DND-41 (cell line): ENCODE data around the gene U2AF2.

Experiments used
- ATAC-seq: fragments of 200-7000 bp; cut with Tn5 transposase; 3 replicates; pipeline ENCODE4 v1.9.1; 2021; ENCODE audit warnings: low read depth; ENCODE audit not compliant: insufficient read depth
- DNase-seq: peaks from one replicate; pipeline ENCODE4 v3.0.0-alpha.2; 2020
- H2AFZ ChIP-seq: 2 replicates; pipeline ENCODE4 v1.6.0; 2012; ENCODE audit warnings: low read depth, low read length
- H3K27ac ChIP-seq: 2 replicates; pipeline ENCODE4 v1.5.1; 2012; ENCODE audit warnings: low read length, inconsistent platforms
- H3K27me3 ChIP-seq: fragments of 200-600 bp; sonication (generic); 2 replicates; pipeline ENCODE4 v1.6.0; 2012; ENCODE audit warnings: low read length, mild to moderate bottlenecking, inconsistent platforms; ENCODE audit not compliant: insufficient read depth, poor library complexity
- H3K36me3 ChIP-seq: 2 replicates; pipeline ENCODE4 v1.5.1; 2012; ENCODE audit warnings: low read length, inconsistent platforms; ENCODE audit not compliant: insufficient read depth
- H3K4me1 ChIP-seq: 2 replicates; pipeline ENCODE4 v1.5.1; 2012; ENCODE audit warnings: mild to moderate bottlenecking, low read length; ENCODE audit not compliant: insufficient read depth
- H3K4me2 ChIP-seq: 2 replicates; pipeline ENCODE4 v1.6.0; 2012; ENCODE audit warnings: mild to moderate bottlenecking, moderate library complexity, low read length, inconsistent platforms; ENCODE audit not compliant: insufficient read depth
- H3K4me3 ChIP-seq, 2 experiments: fragments of 200-600 bp in 1 of 2; shearing (Covaris generic) in 1 of 2; 2 replicates each; pipeline ENCODE4 v1.5.1; 2012 to 2016; ENCODE audit warnings: inconsistent platforms in 2 of 2, low read length in 2 of 2, mild to moderate bottlenecking in 2 of 2, low read depth in 1 of 2, moderate library complexity in 1 of 2
- H3K79me2 ChIP-seq: 2 replicates; pipeline ENCODE4 v1.6.0; 2012; ENCODE audit warnings: low read length, inconsistent platforms; ENCODE audit not compliant: insufficient read depth
- H3K9ac ChIP-seq: 2 replicates; pipeline ENCODE4 v1.6.0; 2012; ENCODE audit warnings: low read depth, mild to moderate bottlenecking, inconsistent platforms, low read length, moderate library complexity
- H3K9me3 ChIP-seq: 2 replicates; pipeline ENCODE4 v1.5.1; 2012; ENCODE audit warnings: low read length, moderate library complexity, mild to moderate bottlenecking, inconsistent platforms; ENCODE audit not compliant: insufficient read depth, severe bottlenecking
- H4K20me1 ChIP-seq: 2 replicates; pipeline ENCODE4 v1.6.0; 2012; ENCODE audit warnings: low read length; ENCODE audit not compliant: insufficient read depth
- CTCF ChIP-seq: IDR thresholded peaks from 2 replicates; pipeline ENCODE4 v1.5.1; 2012; ENCODE audit warnings: borderline replicate concordance, low read length, moderate library complexity, mild to moderate bottlenecking; ENCODE audit not compliant: poor library complexity, severe bottlenecking; ENCODE audit errors: extremely low read depth
- EZH2 ChIP-seq: IDR thresholded peaks from 3 replicates; pipeline ENCODE4 v1.6.1; 2012; ENCODE audit warnings: borderline replicate concordance, low read depth, mild to moderate bottlenecking, moderate library complexity, low read length, inconsistent platforms; ENCODE audit not compliant: severe bottlenecking

Gene U2AF2

GRCh38 chr19:55696301-55697068, 41.6 kb downstream of the U2AF2 start:
- Histone ChIP-seq H4K20me1 (peaks cover 6% of the 10 kb centered on the region; the same call in 1 of the 2 replicates), H3K4me2 (no peak overlapping the region), H3K36me3 (peaks cover 70% of the 10 kb centered on the region), H3K4me1 (no peaks in the 10 kb centered on the region), H3K79me2 (no peaks in the 10 kb centered on the region), H2AFZ (no peak overlapping the region), H3K9ac (no peak overlapping the region), H3K4me3 (no peak overlapping the region), H3K27ac (no peak overlapping the region), H3K27me3 (no peaks in the 10 kb centered on the region), H3K9me3 (no peaks in the 10 kb centered on the region)
- ATAC-seq: no peak
- no peak for TF ChIP-seq EZH2
- TF ChIP-seq CTCF: no peak
- DNase-seq: no peak

DNA sequence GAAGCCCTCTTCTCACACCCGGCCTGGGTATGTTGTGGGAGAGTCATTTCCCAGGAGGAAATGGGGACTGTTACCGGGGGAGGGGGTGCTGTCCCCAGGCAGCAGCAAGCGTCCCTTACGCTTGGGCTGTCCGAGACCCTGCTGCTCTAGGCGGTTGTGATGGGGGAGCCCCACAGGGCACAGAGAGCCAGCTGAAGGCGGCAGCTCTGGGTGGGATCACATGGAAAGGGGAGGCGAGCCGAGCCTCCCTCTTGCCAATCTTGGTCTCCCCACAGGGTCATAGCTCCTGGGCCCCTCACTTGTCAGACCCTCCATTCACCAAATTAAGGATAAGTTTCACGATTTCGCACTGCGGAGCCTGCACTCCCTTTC, 42.2 kb downstream of the U2AF2 start:
- Histone ChIP-seq H4K20me1 (peaks cover 2% of the 10 kb centered on the region; the same call in 1 of the 2 replicates), H3K4me1 (no peaks in the 10 kb centered on the region), H3K4me3 (no peak overlapping the region), H3K27me3 (no peaks in the 10 kb centered on the region), H3K79me2 (no peaks in the 10 kb centered on the region), H3K36me3 (peaks cover 66% of the 10 kb centered on the region), H3K9me3 (no peaks in the 10 kb centered on the region), H3K27ac (no peak overlapping the region), H3K9ac (no peak overlapping the region), H2AFZ (no peak overlapping the region), H3K4me2 (no peak overlapping the region)
- ATAC-seq: no peak
- TF ChIP-seq EZH2: no peak
- no peak for TF ChIP-seq CTCF
- no peak for DNase-seq

DNA sequence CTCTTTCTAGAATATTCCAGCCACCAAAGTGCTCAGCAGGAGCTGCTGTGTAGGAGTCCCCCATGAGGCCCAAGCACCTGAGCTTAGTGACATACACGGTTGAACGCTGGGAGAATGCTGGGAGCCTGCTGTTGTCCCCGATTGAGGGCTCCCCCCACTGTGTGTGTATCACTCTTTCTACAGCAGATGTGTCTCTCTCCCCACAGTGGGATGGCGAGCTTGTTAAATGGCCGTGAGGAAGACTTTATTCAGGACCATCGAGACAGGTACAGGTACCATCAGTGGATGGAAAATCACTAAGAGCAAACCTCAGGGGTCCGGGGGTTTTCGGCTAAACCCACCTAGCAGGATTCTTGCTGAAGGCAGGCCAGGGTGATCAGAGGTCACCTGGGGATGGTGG, 42.9 kb downstream of the U2AF2 start:
- DNase-seq: no peak
- H3K79me2 ChIP-seq: no peaks in the 10 kb centered on the region
- TF ChIP-seq CTCF (no peak), EZH2 (no peak)
- no peak overlapping the region for H3K4me3 ChIP-seq
- no peaks in the 10 kb centered on the region for H4K20me1 ChIP-seq
- no peaks in the 10 kb centered on the region for H3K4me1 ChIP-seq
- no peak overlapping the region for H3K9ac ChIP-seq
- ATAC-seq: no peak
- H3K4me2 ChIP-seq: no peak overlapping the region
- H3K36me3 ChIP-seq: peaks cover 61% of the 10 kb centered on the region
- H3K27me3 ChIP-seq: no peaks in the 10 kb centered on the region
- H2AFZ ChIP-seq: no peak overlapping the region
- no peak overlapping the region for H3K27ac ChIP-seq
- no peaks in the 10 kb centered on the region for H3K9me3 ChIP-seq
